Calu3 (cell line): ENCODE results near the gene NRM. TPM values are rescaled to one million over a fixed set of nuclear protein-coding genes. Genes with fewer than 3 reads are reported as not detected.
A peak's percentile ranks its signal among the peaks of the same experiment; 100 is the strongest.
"Not testable (repeated sequence)": the region's sequence is repeated elsewhere in the genome, so short reads cannot be mapped to it uniquely, and the experiment has no call there.

ENCODE experiments used
- BruUV-seq: library from RNA; stranded (reverse); fragments of 400-500 nt; replicated peaks from 2 replicates; lab custom pipeline; 2021; lab: Mats Ljungman, UMichigan
- CTCF ChIA-PET: fragments of 300-600 bp; sonication (Branson Sonifier 250); formaldehyde crosslinking; loops from one replicate; lab custom pipeline; 2022; ENCODE audit warnings: antibody characterized with exemption; lab: Charles Lee
- DNase-seq: peaks from one replicate; pipeline ENCODE4 v3.0.0; 2022
- H3K27ac Mint-ChIP-seq: one replicate; pipeline ENCODE4 v1.8.0; 2022; ENCODE audit warnings: mixed read lengths; ENCODE audit not compliant: unreplicated experiment
- H3K27me3 Mint-ChIP-seq: one replicate; pipeline ENCODE4 v1.8.0; 2022; ENCODE audit warnings: mixed read lengths; ENCODE audit not compliant: unreplicated experiment
- H3K36me3 Mint-ChIP-seq: one replicate; pipeline ENCODE4 v1.8.0; 2022; ENCODE audit warnings: mild to moderate bottlenecking, moderate library complexity, mixed read lengths; ENCODE audit not compliant: insufficient read depth, unreplicated experiment
- H3K4me1 Mint-ChIP-seq: one replicate; pipeline ENCODE4 v1.8.0; 2022; ENCODE audit warnings: mild to moderate bottlenecking, low read depth, mixed read lengths; ENCODE audit not compliant: unreplicated experiment
- H3K4me3 Mint-ChIP-seq: one replicate; pipeline ENCODE4 v1.8.0; 2022; ENCODE audit warnings: mild to moderate bottlenecking, low read depth, moderate library complexity, mixed read lengths; ENCODE audit not compliant: unreplicated experiment
- H3K9me3 Mint-ChIP-seq: one replicate; pipeline ENCODE4 v1.8.0; 2022; ENCODE audit warnings: low read depth, mixed read lengths; ENCODE audit not compliant: unreplicated experiment
- intact Hi-C: fragments of 100-400 bp; cut with micrococcal nuclease; formaldehyde crosslinking; loops from one replicate; pipeline ENCODE4 v1.10.0; 2022; ENCODE audit not compliant: unreplicated experiment
- total RNA-seq: library from RNA; stranded (reverse); gene quantifications from 2 replicates; pipeline ENCODE4 v1.2.3, GENCODE V29; 2022
- TF ChIP-seq, protein P1 (sequence below): fragments of 200-600 bp; IDR thresholded peaks from one replicate; pipeline ENCODE4 v1.8.0; 2022; ENCODE audit warnings: antibody characterized with exemption; ENCODE audit not compliant: unreplicated experiment

NRM gene
- total RNA-seq, 1 experiment from 2014 or later: 30.2 TPM

DNA sequence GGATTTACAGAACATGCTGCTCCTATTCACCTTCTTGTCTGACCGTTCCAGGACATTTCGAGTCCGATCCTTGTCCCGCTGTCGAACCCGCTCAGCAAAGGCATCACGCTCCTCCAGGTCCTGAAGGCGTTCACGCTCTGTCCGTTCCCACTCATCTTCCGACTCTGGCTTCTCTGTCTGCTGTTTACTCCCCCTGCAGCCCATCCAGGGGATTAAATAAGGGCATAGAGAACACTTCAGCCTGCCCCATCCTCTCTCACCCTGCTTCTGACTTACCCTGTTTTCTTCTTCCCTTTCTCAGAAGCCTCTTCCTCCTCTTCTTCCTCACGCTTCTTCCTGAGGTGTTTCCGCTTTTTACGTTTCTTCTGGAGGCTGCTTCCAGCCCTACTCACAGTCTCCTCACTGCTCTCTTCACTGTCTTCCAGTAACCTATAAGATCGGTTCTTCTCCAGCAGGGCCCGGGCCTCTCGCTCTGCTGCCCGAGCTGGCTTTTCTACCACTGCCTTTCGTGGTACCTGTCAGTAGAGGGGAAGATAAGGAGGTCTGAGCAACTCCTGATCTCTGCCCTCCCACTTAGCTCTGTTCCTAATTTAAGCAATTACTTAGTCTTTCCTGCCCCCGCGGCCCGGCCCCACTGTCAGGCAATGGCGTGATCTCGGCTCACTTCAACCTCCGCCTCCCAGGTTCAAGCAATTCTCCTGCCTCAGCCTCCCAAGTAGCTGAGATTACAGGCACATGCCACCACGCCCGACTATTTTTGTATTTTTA, 19.8 kb downstream of the NRM start:
- DNase-seq: no peak
- peaks cover 29% of the 10 kb centered on the region for H3K4me1 Mint-ChIP-seq
- H3K27ac Mint-ChIP-seq: no peak overlapping the region
- peak overlapping the region; percentile 84 for H3K4me3 Mint-ChIP-seq
- no peaks in the 10 kb centered on the region for H3K27me3 Mint-ChIP-seq
- BruUV-seq: no TSS peak
- TF ChIP-seq, protein P1, sequence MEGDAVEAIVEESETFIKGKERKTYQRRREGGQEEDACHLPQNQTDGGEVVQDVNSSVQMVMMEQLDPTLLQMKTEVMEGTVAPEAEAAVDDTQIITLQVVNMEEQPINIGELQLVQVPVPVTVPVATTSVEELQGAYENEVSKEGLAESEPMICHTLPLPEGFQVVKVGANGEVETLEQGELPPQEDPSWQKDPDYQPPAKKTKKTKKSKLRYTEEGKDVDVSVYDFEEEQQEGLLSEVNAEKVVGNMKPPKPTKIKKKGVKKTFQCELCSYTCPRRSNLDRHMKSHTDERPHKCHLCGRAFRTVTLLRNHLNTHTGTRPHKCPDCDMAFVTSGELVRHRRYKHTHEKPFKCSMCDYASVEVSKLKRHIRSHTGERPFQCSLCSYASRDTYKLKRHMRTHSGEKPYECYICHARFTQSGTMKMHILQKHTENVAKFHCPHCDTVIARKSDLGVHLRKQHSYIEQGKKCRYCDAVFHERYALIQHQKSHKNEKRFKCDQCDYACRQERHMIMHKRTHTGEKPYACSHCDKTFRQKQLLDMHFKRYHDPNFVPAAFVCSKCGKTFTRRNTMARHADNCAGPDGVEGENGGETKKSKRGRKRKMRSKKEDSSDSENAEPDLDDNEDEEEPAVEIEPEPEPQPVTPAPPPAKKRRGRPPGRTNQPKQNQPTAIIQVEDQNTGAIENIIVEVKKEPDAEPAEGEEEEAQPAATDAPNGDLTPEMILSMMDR: peak; percentile 19
- no peaks in the 10 kb centered on the region for H3K9me3 Mint-ChIP-seq
- intact Hi-C loops: loop anchor here (10.0 kb wide), 1 partner anchor 214 kb away; the partner anchor contains the start of gene DDR1
- CTCF ChIA-PET: interaction anchor here (0.5 kb wide), 1 partner anchor 21 kb away, joined by 3 read pairs; no protein-coding TSS in a partner anchor
- peaks cover 60% of the 10 kb centered on the region for H3K36me3 Mint-ChIP-seq

DNA sequence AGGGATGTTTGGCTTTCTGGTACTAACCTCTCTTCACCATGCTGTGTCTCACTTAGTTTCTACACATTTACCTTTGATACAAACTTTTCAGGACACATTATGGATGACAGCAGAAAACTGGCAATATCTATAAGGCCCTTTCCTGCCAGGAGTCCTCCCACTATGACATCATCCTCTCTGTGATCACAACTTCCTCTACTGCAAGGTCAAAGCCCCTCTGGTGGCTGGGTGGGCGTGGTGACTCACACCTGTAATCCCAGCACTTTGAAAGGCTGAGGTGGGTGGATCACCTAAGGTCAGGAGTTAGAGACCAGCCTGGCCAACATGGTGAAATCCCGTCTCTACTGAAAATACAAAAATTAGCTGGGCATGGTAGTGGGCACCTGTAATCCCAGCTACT, 24.5 kb downstream of the NRM start:
- H3K4me1 Mint-ChIP-seq: peaks cover 14% of the 10 kb centered on the region
- intact Hi-C loops, H3K4me3 Mint-ChIP-seq, H3K27ac Mint-ChIP-seq, H3K9me3 Mint-ChIP-seq, DNase-seq, H3K27me3 Mint-ChIP-seq, CTCF ChIA-PET, BruUV-seq: not testable (repeated sequence)
- H3K36me3 Mint-ChIP-seq: peaks cover 90% of the 10 kb centered on the region

DNA sequence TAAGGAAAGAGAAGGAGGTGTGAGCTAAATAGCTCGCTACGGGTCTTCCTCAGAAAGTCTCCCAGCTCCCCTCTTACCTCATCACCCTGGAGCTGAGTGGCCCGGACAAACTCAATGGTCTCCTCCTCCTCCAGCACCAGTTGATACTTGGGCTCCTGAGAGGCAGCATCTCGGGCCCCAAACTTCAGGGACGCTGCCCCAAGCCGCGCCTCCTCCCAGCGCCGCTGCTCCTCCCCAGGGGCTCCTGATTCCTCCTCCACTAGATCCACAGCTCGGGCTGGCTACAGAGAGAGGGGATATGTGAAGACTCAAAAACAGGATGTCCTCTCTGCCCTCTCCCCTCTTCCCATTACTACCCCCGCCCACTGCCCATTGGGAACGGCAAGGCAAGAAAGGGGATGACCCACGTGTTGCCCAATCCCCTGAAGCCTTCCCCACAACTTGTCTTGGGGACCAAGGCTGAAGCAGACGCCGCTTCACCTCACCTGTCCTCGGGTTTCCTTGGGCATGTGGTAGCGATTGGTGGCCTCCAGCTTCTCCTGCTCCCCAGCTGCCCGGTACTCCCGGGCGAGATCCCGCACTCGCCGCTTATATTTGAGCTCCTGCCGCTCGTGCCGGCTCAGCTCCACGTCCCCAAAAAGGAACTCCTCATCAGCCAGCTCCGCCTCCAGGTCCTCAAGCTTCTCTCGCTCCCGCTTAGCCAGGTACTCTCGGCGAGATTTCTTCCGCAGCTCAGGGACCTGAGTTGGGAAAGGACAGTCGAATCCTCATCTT, 25.6 kb downstream of the NRM start:
- Mint-ChIP-seq H3K36me3 (peaks cover 89% of the 10 kb centered on the region), H3K27me3 (no peaks in the 10 kb centered on the region), H3K9me3 (no peaks in the 10 kb centered on the region), H3K4me3 (no peak overlapping the region), H3K27ac (no peak overlapping the region), H3K4me1 (peaks cover 3% of the 10 kb centered on the region)
- TF ChIP-seq, protein P1: no peak
- CTCF ChIA-PET: interaction anchor here (0.5 to 0.7 kb wide), 2 partner anchors 45 to 69 kb away, joined by 3 to 6 read pairs; no protein-coding TSS in a partner anchor
- no peak for DNase-seq
- intact Hi-C loops: no loop called here
- no TSS peak for BruUV-seq

DNA sequence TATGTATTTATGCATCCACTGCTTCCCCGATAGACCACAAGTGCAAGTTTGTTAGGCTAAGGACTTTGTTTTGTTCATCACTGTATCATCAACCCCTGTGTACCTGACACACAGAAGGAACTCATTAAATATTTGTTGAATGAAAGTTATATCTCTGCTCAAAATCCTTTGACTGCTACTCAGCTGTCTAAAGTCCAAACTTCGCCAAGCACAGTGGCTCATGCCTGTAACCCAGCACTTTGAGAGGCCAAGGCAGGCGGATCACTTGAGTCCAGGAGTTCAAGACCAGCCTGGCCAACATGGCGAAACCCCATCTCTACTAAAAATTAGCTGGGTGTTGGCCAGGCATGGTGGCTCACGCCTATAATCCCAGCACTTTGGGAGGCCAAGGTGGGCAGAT, 32.9 kb downstream of the NRM start:
- H3K9me3 Mint-ChIP-seq, H3K4me3 Mint-ChIP-seq, H3K4me1 Mint-ChIP-seq, CTCF ChIA-PET, intact Hi-C loops, DNase-seq, H3K27me3 Mint-ChIP-seq, H3K27ac Mint-ChIP-seq, BruUV-seq: not testable (repeated sequence)
- H3K36me3 Mint-ChIP-seq: peaks cover 90% of the 10 kb centered on the region

DNA sequence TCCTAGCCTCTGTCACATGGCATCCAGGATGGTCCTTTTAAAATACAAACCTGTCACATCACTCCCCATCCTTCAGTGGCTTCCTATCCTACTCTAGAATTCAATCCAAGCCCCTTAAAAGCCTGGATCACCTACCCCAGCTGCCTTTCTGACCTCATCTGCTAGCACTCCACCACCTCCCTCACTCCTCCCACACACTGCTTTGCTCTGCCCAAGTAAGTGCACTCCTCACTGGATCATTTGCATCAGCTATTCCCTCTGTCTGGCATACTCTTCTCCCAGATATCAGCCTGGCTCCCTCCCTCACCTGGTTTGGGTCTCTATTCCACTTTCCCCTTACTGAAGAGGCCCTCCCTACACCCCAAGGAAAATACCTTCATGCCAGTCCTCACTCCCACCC, 33.3 kb downstream of the NRM start:
- intact Hi-C loops: no loop called here
- TF ChIP-seq, protein P1: no peak
- H3K4me3 Mint-ChIP-seq: no peak overlapping the region
- BruUV-seq: no TSS peak
- no peak overlapping the region for H3K27ac Mint-ChIP-seq
- no peak for DNase-seq
- CTCF ChIA-PET: interaction anchor here (0.7 kb wide), 1 partner anchor 9 kb away, joined by 6 read pairs; no protein-coding TSS in a partner anchor
- H3K9me3 Mint-ChIP-seq: no peaks in the 10 kb centered on the region
- peaks cover 90% of the 10 kb centered on the region for H3K36me3 Mint-ChIP-seq
- H3K27me3 Mint-ChIP-seq: no peaks in the 10 kb centered on the region
- no peaks in the 10 kb centered on the region for H3K4me1 Mint-ChIP-seq
